Breast epithelium (tissue), 3 donors: ENCODE results near the gene METTL8.

ENCODE experiments used
- CTCF ChIP-seq, 3 donors: fragments of 450-650 bp; IDR thresholded peaks; one replicate each; pipeline ENCODE4 v1.5.1; 2016 to 2017; ENCODE audit warnings: antibody characterized with exemption in 3 of 3, mild to moderate bottlenecking in 3 of 3, moderate library complexity in 3 of 3
- POLR2A ChIP-seq: fragments of 450-650 bp; IDR thresholded peaks from one replicate; pipeline ENCODE4 v1.6.1; 2016; ENCODE audit warnings: antibody characterized with exemption, mild to moderate bottlenecking, moderate library complexity

- no peak for TF ChIP-seq POLR2A
- no peak for TF ChIP-seq CTCF (IDR thresholded peaks at IDR 0.05)
Measured at GRCh38 chr2:171410624-171411023, 23.2 kb downstream of the METTL8 start.
